SK-N-SH (cell line): ENCODE results near the gene NCK1. TPM values are rescaled to one million over a fixed set of nuclear protein-coding genes. Genes with fewer than 3 reads are reported as not detected.

Source experiments
- CTCF ChIA-PET: fragments of 300-600, 350-600 bp; formaldehyde crosslinking; extraction: SDS; loops from one replicate; lab custom pipeline; 2021; lab: Yijun Ruan, JAX
- POLR2A ChIA-PET: fragments of 350-600 bp; sonication (Branson Sonifier 250); formaldehyde crosslinking; extraction: SDS; loops from one replicate; lab custom pipeline; 2020; ENCODE audit warnings: antibody characterized with exemption, inconsistent platforms; lab: Yijun Ruan, JAX
- DNase-seq: peaks from one replicate; pipeline ENCODE4 v3.0.0; 2012
- H2AFZ ChIP-seq: fragments of 200-600 bp; sonication (generic); 2 replicates; pipeline ENCODE4 v1.8.1; 2016; ENCODE audit warnings: antibody characterized with exemption, mild to moderate bottlenecking, low read depth
- H3F3A ChIP-seq: fragments of 200-600 bp; sonication (generic); replicated peaks from 2 replicates; pipeline ENCODE3; 2016; ENCODE audit warnings: antibody characterized with exemption, mild to moderate bottlenecking; ENCODE audit not compliant: insufficient read depth
- H3K27ac ChIP-seq, 2 experiments: fragments of 200-500 bp in 1 of 2; fragments of 200-600 bp in 1 of 2; sonication (Bioruptor generic) in 1 of 2; sonication (generic), shearing (Covaris generic) in 1 of 2; 2 replicates each; pipeline versions ENCODE4 v1.5.1 to v1.6.1; 2014 to 2016; ENCODE audit warnings: low read depth in 2 of 2, inconsistent platforms in 1 of 2, low read length in 1 of 2, mild to moderate bottlenecking in 1 of 2, mixed read lengths in 1 of 2
- H3K27me3 ChIP-seq: fragments of 200-600 bp; sonication (generic), shearing (Covaris generic); 2 replicates; pipeline ENCODE4 v1.6.1; 2016; ENCODE audit warnings: mixed run types; ENCODE audit not compliant: insufficient read depth
- H3K36me3 ChIP-seq, 2 experiments: fragments of 200-500 bp in 1 of 2; fragments of 200-600 bp in 1 of 2; sonication (Bioruptor generic) in 1 of 2; sonication (generic) in 1 of 2; replicated peaks in 1 of 2; 2 replicates each; pipeline versions ENCODE3 to v1.5.1; 2014 to 2016; ENCODE audit warnings: low read length in 1 of 2, mild to moderate bottlenecking in 1 of 2; ENCODE audit not compliant: insufficient read depth in 2 of 2, control insufficient read depth in 1 of 2
- H3K4me1 ChIP-seq, 2 experiments: fragments of 200-500 bp in 1 of 2; fragments of 200-600 bp in 1 of 2; sonication (Bioruptor generic) in 1 of 2; sonication (generic), shearing (Covaris generic) in 1 of 2; 2 replicates each; pipeline versions ENCODE4 v1.5.1 to v1.6.1; 2014 to 2016; ENCODE audit warnings: low read depth in 1 of 2, low read length in 1 of 2, mixed run types in 1 of 2; ENCODE audit not compliant: insufficient read depth in 2 of 2, control insufficient read depth in 1 of 2
- H3K4me2 ChIP-seq: fragments of 200-600 bp; sonication (generic), shearing (Covaris generic); 2 replicates; pipeline ENCODE4 v1.6.1; 2017; ENCODE audit warnings: mixed run types
- H3K4me3 ChIP-seq, 2 experiments: fragments of 200-500 bp in 1 of 2; fragments of 200-600 bp in 1 of 2; sonication (Bioruptor generic) in 1 of 2; sonication (generic), shearing (Covaris generic) in 1 of 2; 2 replicates each; pipeline versions ENCODE4 v1.5.1 to v1.8.1; 2014 to 2016; ENCODE audit warnings: low read depth in 2 of 2, inconsistent platforms in 1 of 2, low read length in 1 of 2, mild to moderate bottlenecking in 1 of 2, mixed read lengths in 1 of 2, moderate library complexity in 1 of 2
- H3K79me2 ChIP-seq: fragments of 200-600 bp; sonication (generic); 2 replicates; pipeline ENCODE4 v1.8.1; 2017; ENCODE audit warnings: mild to moderate bottlenecking; ENCODE audit not compliant: insufficient read depth
- H3K9ac ChIP-seq: fragments of 200-600 bp; sonication (generic); 2 replicates; pipeline ENCODE4 v1.6.1; 2017; ENCODE audit warnings: mixed run types
- H3K9me2 ChIP-seq: fragments of 200-600 bp; sonication (generic); 2 replicates; pipeline ENCODE4 v1.6.1; 2017; ENCODE audit warnings: mixed run types
- H3K9me3 ChIP-seq: fragments of 200-600 bp; sonication (generic); 2 replicates; pipeline ENCODE4 v1.6.1; 2017; ENCODE audit warnings: mixed run types, mild to moderate bottlenecking, moderate library complexity
- H4K20me1 ChIP-seq: fragments of 200-600 bp; sonication (generic); 2 replicates; pipeline ENCODE4 v1.6.1; 2017; ENCODE audit warnings: mild to moderate bottlenecking, mixed run types; ENCODE audit not compliant: insufficient read depth
- CHD2 ChIP-seq: fragments of 150-350 bp; IDR thresholded peaks from 2 replicates; pipeline ENCODE4 v1.6.1; 2018; ENCODE audit warnings: low read length; ENCODE audit not compliant: partially characterized antibody
- FOXJ3 ChIP-seq: sonication (generic); formaldehyde crosslinking; IDR thresholded peaks from 2 replicates; pipeline ENCODE4 v1.5.1; 2020; ENCODE audit warnings: mild to moderate bottlenecking, missing genetic modification reagents
- JUND ChIP-seq: IDR thresholded peaks from 2 replicates; pipeline ENCODE4 v1.4.0; 2012
- MAX ChIP-seq: IDR thresholded peaks from 2 replicates; pipeline ENCODE4 v1.4.0; 2012; ENCODE audit warnings: low read depth
- MXI1 ChIP-seq: IDR thresholded peaks from 2 replicates; pipeline ENCODE4 v1.6.1; 2012; ENCODE audit warnings: mild to moderate bottlenecking, low read depth, low read length, improper control_type of control experiment
- POLR2AphosphoS5 ChIP-seq: IDR thresholded peaks from 2 replicates; pipeline ENCODE4 v1.6.1; 2012; ENCODE audit warnings: low read depth, low read length
- RAD21 ChIP-seq: IDR thresholded peaks from 2 replicates; pipeline ENCODE4 v1.6.1; 2012; ENCODE audit warnings: mild to moderate bottlenecking, low read length
- REST ChIP-seq: IDR thresholded peaks from 2 replicates; pipeline ENCODE4 v1.6.1; 2012; ENCODE audit warnings: mild to moderate bottlenecking, low read depth, low read length, moderate library complexity
- RFX5 ChIP-seq: IDR thresholded peaks from 2 replicates; pipeline ENCODE4 v1.6.1; 2012; ENCODE audit warnings: mild to moderate bottlenecking, improper control_type of control experiment, low read length
- USF1 ChIP-seq: IDR thresholded peaks from 2 replicates; pipeline ENCODE4 v1.4.0; 2012; ENCODE audit warnings: low read depth, borderline replicate concordance
- WGBS: methylation state at CpG from one replicate; pipeline ENCODE4 v1.1.6; 2017; ENCODE audit warnings: low lambda C conversion rate; 5-methylcytosine and 5-hydroxymethylcytosine counted together
- polyA plus RNA-seq, 3 experiments: library from polyadenylated mRNA; depleted of rRNA; stranded (reverse); fragments of >200 nt; gene quantifications; 2 replicates each; pipeline ENCODE4 v1.2.3, GENCODE V29; 2012

Gene NCK1
- polyA plus RNA-seq, 1 of the 3 experiments (the other 2 are of a cell fraction), result 16.2 TPM

- H3K79me2 ChIP-seq, result peaks cover 55% of the 10 kb centered on the region
- no peak overlapping the region for H2AFZ ChIP-seq
- H4K20me1 ChIP-seq, result 0 out of 2 replicates have a peak, but pooled peaks cover 6% of the 10 kb centered on the region
- DNase-seq, result no peak
- TF ChIP-seq REST, result no peak
- TF ChIP-seq RFX5, result no peak
- no peak for TF ChIP-seq USF1
- no peak overlapping the region for H3K4me3 ChIP-seq
- H3K9me2 ChIP-seq, result 0 out of 2 replicates have a peak, but pooled peaks cover 2% of the 10 kb centered on the region
- H3K9me3 ChIP-seq, result no peaks in the 10 kb centered on the region
- H3F3A ChIP-seq, result peaks cover 9% of the 10 kb centered on the region
- H3K36me3 ChIP-seq, result peaks cover 13 to 15% of the 10 kb centered on the region in 2 experiments
- no peak overlapping the region for H3K4me2 ChIP-seq
- POLR2A ChIA-PET, result no interaction called here
- WGBS, result 85% methylated on average over 7 of the region's 7 CpGs
- CTCF ChIA-PET, result interaction anchor here (0.6 to 1.0 kb wide), 3 partner anchors 10 to 88 kb away, joined by 3 to 4 read pairs (median 4); no protein-coding TSS in a partner anchor
- no peaks in the 10 kb centered on the region; a peak in 1 of 4 replicates for H3K4me1 ChIP-seq
- no peaks in the 10 kb centered on the region for H3K27me3 ChIP-seq
- no peak overlapping the region for H3K9ac ChIP-seq
- no peak overlapping the region for H3K27ac ChIP-seq
Measured at GRCh38 chr3:136925425-136926190, 63.6 kb downstream of the NCK1 start.

- Histone ChIP-seq H3K9ac (no peak overlapping the region), H3K9me2 (0 out of 2 replicates have a peak, but pooled peaks cover 2% of the 10 kb centered on the region), H3K4me1 (peaks cover 0 to 3% of the 10 kb centered on the region in 2 experiments; a peak in 1 of 4 replicates), H3K4me2 (no peak overlapping the region), H3K27ac (no peak overlapping the region), H3K4me3 (no peak overlapping the region), H2AFZ (no peak overlapping the region), H3K79me2 (peaks cover 32% of the 10 kb centered on the region), H3K27me3 (no peaks in the 10 kb centered on the region), H4K20me1 (0 out of 2 replicates have a peak, but pooled peaks cover 6% of the 10 kb centered on the region), H3K36me3 (peaks cover 13 to 26% of the 10 kb centered on the region in 2 experiments), H3K9me3 (no peaks in the 10 kb centered on the region), H3F3A (peaks cover 9% of the 10 kb centered on the region)
- DNase-seq, result no peak
- ChIA-PET CTCF (no interaction called here), POLR2A (no interaction called here)
- TF ChIP-seq FOXJ3 (no peak), MAX (no peak), RAD21 (no peak), MXI1 (no peak), JUND (no peak), POLR2AphosphoS5 (no peak), CHD2 (no peak)
Measured at GRCh38 chr3:136928240-136928639, 66.2 kb downstream of the NCK1 start.
